Activated CD4-positive, alpha-beta T cell treated with anti-CD3 and anti-CD28 coated beads for 4 hours (primary cell): ENCODE results near the gene PTRHD1.
"Not testable (repeated sequence)": the region's sequence is repeated elsewhere in the genome, so short reads cannot be mapped to it uniquely, and the experiment has no call there.

Experiments used
- DNase-seq, 2 donors: peaks; one replicate each; pipeline ENCODE4 v3.0.0-alpha.2; 2020

PTRHD1 gene

GRCh38 chr2:24792874-24793760, at the start of gene PTRHD1, which contains the start of gene CENPO:
PTRHD1 (minus strand) TSS chr2:24793391; CDS start chr2:24793377, 14 bp downstream.
CENPO (plus strand) TSS chr2:24793425; CDS start chr2:24793920, 495 bp downstream.
- peak; percentile 95 to 98 for DNase-seq

GRCh38 chr2:24842081-24843050, 49.2 kb upstream of the PTRHD1 start:
- no peak for DNase-seq

- DNase-seq: no peak
Observed at GRCh38 chr2:24840962-24841945, 48.1 kb upstream of the PTRHD1 start.

- no peak for DNase-seq
Observed at GRCh38 chr2:24840164-24840869, 47.1 kb upstream of the PTRHD1 start.

- DNase-seq: no peak
Observed at GRCh38 chr2:24839729-24840128, 46.5 kb upstream of the PTRHD1 start.

DNA sequence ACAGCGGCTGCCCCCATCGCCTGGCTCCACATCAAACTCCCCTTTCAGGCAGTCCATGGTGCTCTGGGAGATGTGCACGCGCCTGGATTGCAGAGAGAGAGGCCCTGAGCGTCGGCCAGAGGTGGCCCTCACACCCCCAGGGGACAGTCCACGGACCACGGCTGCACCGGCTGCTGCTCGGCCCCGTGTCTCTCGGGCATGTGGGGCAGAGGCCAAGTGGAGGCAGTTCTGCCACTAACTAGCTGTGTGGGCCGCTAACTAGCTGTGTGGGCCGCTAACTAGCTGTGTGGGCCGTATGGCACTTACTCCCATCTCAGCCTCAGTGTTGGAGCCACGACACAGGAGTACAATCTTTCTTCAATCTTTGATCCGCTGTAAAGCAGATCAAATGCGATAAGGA, 45.4 kb upstream of the PTRHD1 start:
- DNase-seq: no peak

DNA sequence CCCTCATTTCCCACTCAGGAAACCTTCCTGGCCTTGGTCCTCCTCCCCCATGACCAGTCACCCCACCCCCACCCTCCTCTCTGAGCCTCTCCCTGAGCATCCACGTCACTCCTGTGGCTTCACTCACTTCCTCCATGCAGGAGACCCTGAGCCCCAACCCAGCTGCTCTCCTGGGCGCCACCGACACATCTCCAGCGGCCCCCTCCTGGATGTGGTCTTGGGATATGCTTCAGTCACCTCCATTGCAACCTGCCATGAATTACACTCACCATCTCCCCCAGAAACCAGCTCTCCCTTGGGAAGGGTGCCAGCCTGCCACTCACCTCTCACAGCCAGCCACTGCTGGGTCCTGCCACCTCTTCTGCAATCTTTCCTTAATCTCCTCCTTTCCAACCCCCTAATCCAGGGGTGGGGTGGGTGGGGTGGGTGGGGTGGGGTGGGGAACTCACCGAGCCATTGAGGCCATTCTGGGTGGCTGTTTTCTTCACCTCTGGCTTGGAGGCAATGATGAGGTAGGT, 44.9 kb upstream of the PTRHD1 start:
- DNase-seq: no peak

DNA sequence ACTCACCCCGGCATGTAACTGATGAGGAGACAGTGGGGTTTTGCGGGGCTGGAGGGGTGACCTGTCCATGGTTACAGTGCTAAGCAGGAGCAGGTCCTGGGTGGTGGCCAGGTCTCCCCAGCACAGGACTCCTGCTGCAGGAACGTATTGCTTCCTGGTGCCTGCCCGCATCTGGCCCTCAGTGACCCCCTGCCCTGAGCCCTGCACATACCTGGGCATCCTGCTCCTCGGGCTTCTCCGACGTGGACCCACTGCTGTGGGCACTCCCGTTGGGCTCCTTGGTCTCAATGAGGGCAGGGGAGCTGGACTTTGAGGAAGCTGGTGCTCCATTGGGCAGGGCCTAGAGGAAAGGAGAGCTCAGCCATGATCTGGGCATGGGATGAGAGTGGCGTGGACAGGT, 43.5 kb upstream of the PTRHD1 start:
- DNase-seq: no peak

- no peak for DNase-seq
Observed at GRCh38 chr2:24836206-24836605, 43.0 kb upstream of the PTRHD1 start.

DNA sequence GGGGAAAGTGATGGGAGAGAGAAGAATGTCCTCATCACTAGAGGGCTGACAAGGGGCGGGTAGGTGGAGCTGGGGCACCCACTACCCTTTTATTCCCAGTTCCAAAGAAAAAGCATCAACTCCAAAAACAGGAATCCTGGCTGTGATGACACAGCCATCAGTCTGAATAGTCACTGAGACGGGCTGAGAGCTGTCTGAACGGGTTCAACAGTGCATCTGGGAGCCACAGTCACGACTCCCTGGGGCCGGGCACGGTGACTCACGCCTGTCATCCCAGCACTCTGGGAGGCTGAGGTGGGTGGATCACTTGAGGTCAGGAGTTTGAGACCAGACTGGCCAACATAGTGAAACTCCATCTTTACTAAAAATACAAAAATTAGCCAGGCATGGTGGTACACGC, 42.2 kb upstream of the PTRHD1 start:
- not testable (repeated sequence) for DNase-seq

GRCh38 chr2:24834733-24835395, 41.7 kb upstream of the PTRHD1 start:
- DNase-seq: no peak

GRCh38 chr2:24833821-24834732, 40.9 kb upstream of the PTRHD1 start:
- no peak for DNase-seq

GRCh38 chr2:24832931-24833701, 39.9 kb upstream of the PTRHD1 start:
- no peak for DNase-seq

DNA sequence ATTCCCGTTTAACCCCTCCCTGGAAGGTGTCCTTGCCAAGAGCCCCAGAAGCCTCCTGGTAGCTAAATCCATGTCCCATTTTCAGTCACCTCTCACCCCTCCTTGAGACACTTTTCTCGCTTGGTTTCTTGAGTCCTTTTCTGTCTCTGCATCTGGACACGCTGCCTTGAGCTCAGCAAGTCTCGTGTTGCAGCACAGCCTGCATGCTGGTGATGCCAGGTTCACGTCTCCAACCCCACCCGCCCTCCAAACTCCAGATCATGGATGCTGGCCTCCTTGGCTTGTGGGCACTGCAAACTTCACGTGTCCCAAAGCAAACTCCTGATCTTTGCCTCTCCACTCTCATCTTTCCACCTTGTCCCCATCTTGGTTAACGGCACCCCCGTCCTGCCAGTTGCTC, 39.3 kb upstream of the PTRHD1 start:
- no peak for DNase-seq

DNA sequence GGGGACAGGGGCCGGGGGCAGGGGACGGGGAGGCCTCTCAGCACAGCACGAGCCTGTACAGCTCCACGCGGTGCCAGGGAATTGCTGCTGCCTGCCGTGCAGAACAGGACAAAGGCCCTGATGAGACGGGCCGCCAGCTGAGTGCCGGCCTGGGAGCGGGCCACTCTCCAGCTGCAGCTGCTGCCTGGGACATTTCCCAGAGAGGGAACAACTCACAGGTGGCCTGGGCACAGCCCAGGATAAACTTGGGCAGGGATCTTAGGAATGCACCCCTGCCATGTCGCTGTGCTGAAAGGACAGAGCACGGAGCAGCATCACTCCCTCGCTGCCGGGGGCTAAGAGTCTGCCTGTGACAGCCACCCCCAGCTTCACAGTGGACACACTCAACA, 38.9 kb upstream of the PTRHD1 start:
- no peak for DNase-seq

DNA sequence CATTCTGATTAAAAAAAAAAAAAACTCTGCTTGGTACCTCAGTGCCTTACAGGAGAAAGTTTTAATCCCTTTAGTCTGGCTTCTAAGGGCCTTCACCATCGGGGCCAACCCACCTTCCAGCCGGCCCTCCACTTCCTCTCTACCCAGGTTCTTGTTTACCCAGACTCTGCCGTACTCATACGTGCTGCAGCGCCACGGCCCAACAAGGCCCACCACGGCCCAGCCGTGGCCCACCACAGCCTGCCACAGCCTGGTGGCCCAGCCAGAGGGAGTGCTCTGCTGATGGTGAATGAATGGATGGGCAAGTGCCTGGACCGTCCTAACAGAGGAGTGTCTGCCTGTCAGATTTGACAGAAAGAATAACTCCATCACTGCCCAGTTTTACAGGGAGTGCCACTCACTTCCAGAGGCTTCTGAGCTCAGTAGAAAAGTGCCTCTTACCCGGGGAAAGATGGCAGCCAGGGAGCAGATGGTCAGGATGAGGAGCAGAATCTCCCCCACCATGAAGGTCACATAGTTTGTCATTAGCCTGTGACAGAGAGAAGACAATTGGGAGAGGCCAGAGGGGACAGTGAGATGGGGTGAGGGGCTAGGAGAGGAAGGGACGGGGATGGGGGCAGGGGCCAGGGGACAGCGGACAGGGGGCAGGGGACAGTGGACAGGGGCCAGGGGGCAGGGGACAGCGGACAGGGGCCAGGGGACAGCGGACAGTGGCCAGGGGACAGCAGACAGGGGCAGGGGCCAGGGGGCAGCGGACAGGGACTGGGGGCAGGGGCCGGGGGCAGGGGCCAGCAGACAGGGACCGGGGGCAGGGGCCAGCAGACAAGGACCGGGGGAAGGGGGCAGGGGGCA, 38.3 kb upstream of the PTRHD1 start:
- DNase-seq: no peak

DNA sequence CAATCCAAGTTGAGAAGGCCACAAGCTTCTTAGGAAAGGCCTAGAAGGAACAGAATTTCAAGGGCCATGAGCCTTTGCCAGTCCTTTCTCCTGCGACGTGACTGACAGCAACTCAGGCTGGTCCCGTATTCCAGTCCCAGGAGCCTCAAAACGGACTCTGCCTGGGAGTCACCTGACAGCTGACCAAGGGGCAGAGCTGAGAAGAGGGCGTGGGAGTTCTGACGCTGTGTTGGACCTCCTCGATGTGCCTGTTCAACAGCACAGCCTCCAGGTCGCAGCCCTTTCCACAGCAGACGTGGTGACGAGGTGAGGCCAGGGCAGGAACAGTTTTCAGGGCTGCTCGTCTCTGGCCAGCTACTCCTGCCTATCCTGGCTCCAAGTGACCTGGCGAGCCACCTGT, 37.6 kb upstream of the PTRHD1 start:
- DNase-seq: no peak

- no peak for DNase-seq
Observed at GRCh38 chr2:24830351-24830750, 37.2 kb upstream of the PTRHD1 start.
